NCI-H446 treated with DMSO at 0.1 percent for 48 hours (cell line): ENCODE measurements around the gene CRABP2.

Source experiments
- DNase-seq: peaks from one replicate; lab custom pipeline; 2025; lab: John Stamatoyannopoulos, UW

The CRABP2 gene

DNA sequence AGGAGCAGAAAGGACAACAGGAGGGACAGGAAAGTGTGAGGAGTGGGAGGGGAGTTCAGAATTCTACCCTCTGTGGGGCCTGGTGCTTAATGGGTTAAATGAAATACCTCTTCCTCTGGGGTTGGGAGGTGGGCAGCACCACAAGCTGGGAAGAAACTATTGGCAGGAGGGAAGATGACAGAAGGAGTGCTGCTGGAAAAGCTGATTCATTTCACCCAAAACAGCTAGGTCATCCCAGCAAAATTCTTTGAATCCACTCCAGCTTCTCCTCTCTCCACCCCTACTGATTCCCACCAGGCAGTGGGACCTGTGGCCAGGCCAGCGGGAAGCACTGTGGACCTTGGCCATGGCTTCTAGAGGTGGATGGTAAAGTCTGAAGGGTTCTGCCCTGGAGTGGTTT is 50.7 kb downstream of the CRABP2 start:
- DNase-seq: peak; percentile 53

DNA sequence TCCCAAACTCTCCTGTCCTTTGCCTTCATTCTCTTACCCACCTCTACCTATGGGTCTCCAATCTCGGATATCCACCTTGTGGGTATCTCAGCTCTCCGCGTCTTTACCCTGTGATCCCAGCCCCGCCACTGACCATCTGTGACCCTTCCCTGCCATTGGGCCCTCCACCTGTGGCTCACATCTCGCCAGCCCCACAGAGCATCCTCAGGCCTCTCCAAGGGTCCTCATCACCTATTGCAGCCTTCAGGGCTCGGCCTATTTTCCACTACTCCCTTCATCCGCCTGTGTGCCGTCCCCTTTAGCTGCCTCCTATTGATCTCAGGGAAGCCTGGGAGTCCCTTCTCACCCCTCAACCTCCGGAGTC is 52.4 kb downstream of the CRABP2 start:
- no peak for DNase-seq

DNA sequence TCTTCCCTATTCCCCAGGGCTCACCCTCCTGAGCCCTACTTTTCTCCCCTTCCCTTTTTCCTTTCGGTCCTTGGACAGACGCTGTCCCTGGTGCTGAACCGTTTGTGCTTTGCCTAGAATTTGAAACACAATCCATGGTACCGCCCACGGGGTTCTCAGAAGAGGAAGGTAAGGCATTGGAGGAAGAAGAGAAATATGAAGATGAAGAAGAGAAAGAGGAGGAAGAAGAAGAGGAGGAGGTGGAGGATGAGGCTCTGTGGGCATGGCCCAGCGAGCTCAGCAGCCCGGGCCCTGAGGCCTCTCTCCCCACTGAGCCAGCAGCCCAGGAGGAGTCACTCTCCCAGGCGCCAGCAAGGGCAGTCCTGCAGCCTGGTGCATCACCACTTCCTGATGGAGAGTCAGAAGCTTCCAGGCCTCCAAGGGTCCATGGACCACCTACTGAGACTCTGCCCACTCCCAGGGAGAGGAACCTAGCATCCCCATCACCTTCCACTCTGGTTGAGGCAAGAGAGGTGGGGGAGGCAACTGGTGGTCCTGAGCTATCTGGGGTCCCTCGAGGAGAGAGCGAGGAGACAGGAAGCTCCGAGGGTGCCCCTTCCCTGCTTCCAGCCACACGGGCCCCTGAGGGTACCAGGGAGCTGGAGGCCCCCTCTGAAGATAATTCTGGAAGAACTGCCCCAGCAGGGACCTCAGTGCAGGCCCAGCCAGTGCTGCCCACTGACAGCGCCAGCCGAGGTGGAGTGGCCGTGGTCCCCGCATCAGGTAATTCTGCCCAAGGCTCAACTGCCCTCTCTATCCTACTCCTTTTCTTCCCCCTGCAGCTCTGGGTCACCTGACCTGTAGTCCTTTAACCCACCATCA is 53.0 kb downstream of the CRABP2 start:
- no peak for DNase-seq
